Smooth muscle cell (in vitro differentiated cells): Measurements from ENCODE around the gene TXLNA. TPM values are rescaled to one million over a fixed set of nuclear protein-coding genes. Genes with fewer than 3 reads are reported as not detected.

Experiments
- DNase-seq: peaks from one replicate; lab custom pipeline; 2025; ENCODE audit not compliant: unreplicated experiment; lab: John Stamatoyannopoulos, UW
- H2AFZ ChIP-seq: fragments of 200-600 bp; sonication (generic); 2 replicates; pipeline ENCODE4 v1.6.0; 2016; ENCODE audit warnings: antibody characterized with exemption, low read depth, mild to moderate bottlenecking
- H3F3A ChIP-seq: fragments of 200-600 bp; sonication (generic); 2 replicates; pipeline ENCODE4 v1.6.0; 2017; ENCODE audit warnings: antibody characterized with exemption, low read depth
- H3K27ac ChIP-seq: fragments of 200-600 bp; sonication (generic); 2 replicates; pipeline ENCODE4 v1.5.1; 2016; ENCODE audit warnings: low read depth, mild to moderate bottlenecking
- H3K27me3 ChIP-seq: fragments of 200-600 bp; sonication (generic); 2 replicates; pipeline ENCODE4 v1.6.1; 2016; ENCODE audit warnings: low read depth, mild to moderate bottlenecking
- H3K36me3 ChIP-seq: fragments of 200-600 bp; sonication (generic); 2 replicates; pipeline ENCODE4 v1.5.1; 2016; ENCODE audit warnings: low read depth
- H3K4me1 ChIP-seq: fragments of 200-600 bp; sonication (generic); 2 replicates; pipeline ENCODE4 v1.5.1; 2016; ENCODE audit warnings: low read depth
- H3K4me2 ChIP-seq: fragments of 200-600 bp; sonication (generic); 2 replicates; pipeline ENCODE4 v1.6.0; 2016; ENCODE audit warnings: mild to moderate bottlenecking
- H3K4me3 ChIP-seq: fragments of 200-600 bp; sonication (generic); 2 replicates; pipeline ENCODE4 v1.5.1; 2016; ENCODE audit warnings: mild to moderate bottlenecking
- H3K79me2 ChIP-seq: fragments of 200-600 bp; sonication (generic); 2 replicates; pipeline ENCODE4 v1.6.0; 2016; ENCODE audit warnings: low read depth, mild to moderate bottlenecking
- H3K9ac ChIP-seq: fragments of 200-600 bp; sonication (generic); 2 replicates; pipeline ENCODE4 v1.6.0; 2016; ENCODE audit warnings: low read depth
- H3K9me3 ChIP-seq: fragments of 200-600 bp; sonication (generic); replicated peaks from 2 replicates; pipeline ENCODE4 v1.5.1; 2016; ENCODE audit warnings: low read depth
- H4K20me1 ChIP-seq: fragments of 200-600 bp; sonication (generic); 2 replicates; pipeline ENCODE4 v1.6.0; 2016; ENCODE audit warnings: low read depth
- CTCF ChIP-seq: fragments of 200-600 bp; sonication (generic); IDR thresholded peaks from 2 replicates; pipeline ENCODE4 v1.5.1; 2017; ENCODE audit warnings: borderline replicate concordance, mild to moderate bottlenecking, antibody characterized with exemption; ENCODE audit not compliant: insufficient read depth, poor library complexity, severe bottlenecking
- WGBS: methylation state at CpG from one replicate; pipeline ENCODE4 v1.1.7; 2016; ENCODE audit warnings: low lambda C conversion rate; 5-methylcytosine and 5-hydroxymethylcytosine counted together
- polyA plus RNA-seq: library from polyadenylated mRNA; unstranded; fragments of >200 nt; fragmentation: Nextera tagmentation; extraction: Ambion mirVana; gene quantifications from 2 replicates; pipeline ENCODE4 v1.2.1, GENCODE V29; 2016
- total RNA-seq: library from RNA; depleted of rRNA; stranded (reverse); fragments of >200 nt; gene quantifications from 2 replicates; pipeline ENCODE4 v1.2.3, GENCODE V29; 2014

Gene TXLNA
- total and polyA plus RNA-seq, 2 experiments from 2014 or later: 42.0 to 42.7 TPM

- H3K4me2 ChIP-seq: peak overlapping the region; percentile 94
- H4K20me1 ChIP-seq: peaks cover 64% of the 10 kb centered on the region
- TF ChIP-seq CTCF: no peak
- H2AFZ ChIP-seq: no peak overlapping the region
- H3K79me2 ChIP-seq: peaks cover 66% of the 10 kb centered on the region
- 92% methylated on average over 6 of the region's 6 CpGs for WGBS
- peaks cover 11% of the 10 kb centered on the region for H3F3A ChIP-seq
- no peaks in the 10 kb centered on the region for H3K9me3 ChIP-seq
- no peak overlapping the region for H3K9ac ChIP-seq
- peaks cover 20% of the 10 kb centered on the region for H3K4me1 ChIP-seq
- peak overlapping the region; percentile 66 for H3K4me3 ChIP-seq
- no peak overlapping the region for H3K27ac ChIP-seq
- DNase-seq: no peak
- H3K36me3 ChIP-seq: peaks cover 4% of the 10 kb centered on the region
- no peaks in the 10 kb centered on the region for H3K27me3 ChIP-seq
Measured at GRCh38 chr1:32182060-32182459, 2.6 kb downstream of the TXLNA start.

DNA sequence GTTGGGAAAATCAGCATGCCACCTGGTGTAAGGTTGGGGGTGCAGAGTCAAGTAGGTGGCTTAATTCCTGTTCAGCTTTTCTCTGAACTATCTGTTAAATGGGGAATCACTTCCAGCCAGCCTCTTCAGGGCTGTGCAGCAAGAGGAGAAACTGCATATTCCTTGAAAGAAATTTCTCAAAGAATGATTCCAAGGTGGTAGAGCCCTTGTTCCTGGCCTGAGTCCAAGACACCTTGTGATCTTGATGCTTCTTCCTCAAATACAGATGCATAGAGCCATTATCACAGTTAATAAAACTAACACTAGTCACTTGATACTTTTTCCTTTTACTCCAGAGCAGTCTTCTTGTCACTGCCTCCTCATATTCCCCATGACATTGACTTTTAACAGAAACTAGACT, 5.2 kb downstream of the TXLNA start:
- peaks cover 5% of the 10 kb centered on the region for H3K36me3 ChIP-seq
- TF ChIP-seq CTCF: no peak
- H3K4me1 ChIP-seq: peaks cover 14% of the 10 kb centered on the region
- H3K79me2 ChIP-seq: peaks cover 76% of the 10 kb centered on the region
- H3K27ac ChIP-seq: no peak overlapping the region
- H3K9ac ChIP-seq: no peak overlapping the region
- H3F3A ChIP-seq: no peaks in the 10 kb centered on the region
- no peak overlapping the region for H2AFZ ChIP-seq
- DNase-seq: no peak
- H3K4me3 ChIP-seq: no peak overlapping the region
- peaks cover 90% of the 10 kb centered on the region for H4K20me1 ChIP-seq
- no peak overlapping the region for H3K4me2 ChIP-seq
- H3K27me3 ChIP-seq: no peaks in the 10 kb centered on the region
- H3K9me3 ChIP-seq: no peaks in the 10 kb centered on the region

DNA sequence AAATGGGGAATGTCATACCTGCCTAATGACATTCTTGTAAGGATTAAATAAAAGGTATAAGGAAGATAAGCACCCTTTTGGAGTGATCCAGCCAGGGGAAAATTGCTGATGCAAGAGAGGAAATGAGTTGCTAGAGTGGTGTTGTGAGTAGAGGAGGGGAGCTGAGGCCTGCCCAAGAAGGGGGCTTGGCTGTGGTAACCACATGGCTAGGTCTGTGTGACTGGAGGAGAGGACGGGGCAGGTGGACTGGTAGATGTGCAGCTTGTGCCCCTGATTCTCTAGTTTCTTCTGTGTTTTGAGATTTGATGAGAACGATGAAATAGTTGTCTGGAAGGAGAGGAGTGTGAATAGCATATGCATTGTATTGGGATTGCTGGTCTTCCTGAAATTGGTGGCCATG, 6.6 kb downstream of the TXLNA start:
- Histone ChIP-seq H2AFZ (no peak overlapping the region), H3K79me2 (peaks cover 69% of the 10 kb centered on the region), H3K36me3 (peaks cover 5% of the 10 kb centered on the region), H3K9me3 (no peaks in the 10 kb centered on the region), H3K4me2 (no peak overlapping the region), H3K27me3 (no peaks in the 10 kb centered on the region), H4K20me1 (peaks cover 90% of the 10 kb centered on the region), H3K27ac (no peak overlapping the region), H3K4me1 (peaks cover 8% of the 10 kb centered on the region), H3K9ac (no peak overlapping the region), H3K4me3 (no peak overlapping the region), H3F3A (no peaks in the 10 kb centered on the region)
- DNase-seq: no peak
- TF ChIP-seq CTCF: no peak
- 89% methylated on average over 2 of the region's 2 CpGs for WGBS

DNA sequence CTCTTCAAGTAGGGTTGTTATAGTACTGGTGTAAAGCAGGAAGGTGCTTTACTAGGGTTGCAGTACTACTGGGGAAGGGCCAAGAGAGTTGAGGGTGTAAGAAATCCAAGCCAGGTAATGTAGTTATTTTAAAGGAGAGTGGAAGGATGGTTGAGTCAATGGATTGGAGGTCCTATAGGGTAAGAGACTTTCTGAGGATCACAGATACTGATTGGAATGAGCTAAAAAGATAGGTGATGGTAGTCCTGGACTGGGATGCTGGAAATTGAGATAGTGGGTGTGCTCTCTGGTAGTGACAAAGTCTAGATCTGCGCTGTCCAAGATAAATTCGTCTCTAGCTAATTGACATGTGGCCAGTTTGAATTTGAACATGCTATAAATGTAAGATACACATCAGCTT, 7.0 kb downstream of the TXLNA start:
- 96% methylated on average over 2 of the region's 2 CpGs for WGBS
- H3K9ac ChIP-seq: no peak overlapping the region
- no peaks in the 10 kb centered on the region for H3K27me3 ChIP-seq
- H3K4me2 ChIP-seq: no peak overlapping the region
- TF ChIP-seq CTCF: no peak
- H3K4me1 ChIP-seq: peaks cover 4% of the 10 kb centered on the region
- peaks cover 64% of the 10 kb centered on the region for H3K79me2 ChIP-seq
- no peak overlapping the region for H3K4me3 ChIP-seq
- H3K9me3 ChIP-seq: no peaks in the 10 kb centered on the region
- DNase-seq: no peak
- H4K20me1 ChIP-seq: peaks cover 90% of the 10 kb centered on the region
- H2AFZ ChIP-seq: no peak overlapping the region
- H3F3A ChIP-seq: no peaks in the 10 kb centered on the region
- no peak overlapping the region for H3K27ac ChIP-seq
- peaks cover 5% of the 10 kb centered on the region for H3K36me3 ChIP-seq
